Endometrium (tissue), 2 donors: Measurements from ENCODE around the gene CAB39.
A peak's percentile ranks its signal among the peaks of the same experiment; 100 is the strongest.

Experiments
- FAIRE-seq: peaks from 2 replicates; lab custom pipeline; 2012; peaks lifted over from hg19 to GRCh38; lab: Jason Lieb, UNC
- donor health status: control.
- donor health status: control.

Gene CAB39

DNA sequence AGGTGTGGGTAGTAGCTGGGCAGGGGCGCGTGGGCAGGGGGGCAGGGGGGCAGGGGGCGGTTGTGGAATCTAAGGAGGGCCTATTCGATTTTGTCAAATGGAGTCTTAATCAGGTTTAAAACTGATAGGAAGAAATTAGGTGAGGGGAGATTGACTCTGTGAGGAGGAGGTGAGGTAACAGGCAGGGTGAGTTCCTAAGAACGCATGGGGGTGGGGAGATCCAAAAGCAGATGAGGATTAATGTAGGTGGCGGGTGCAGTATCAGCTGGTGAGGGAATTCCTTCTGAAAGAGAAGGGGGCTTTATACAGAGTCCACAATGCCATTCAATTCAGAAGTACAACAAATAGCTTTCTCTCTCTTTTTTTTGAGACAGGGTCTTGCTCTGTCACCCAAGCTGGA, 72.7 kb downstream of the CAB39 start:
- FAIRE-seq: no peak

DNA sequence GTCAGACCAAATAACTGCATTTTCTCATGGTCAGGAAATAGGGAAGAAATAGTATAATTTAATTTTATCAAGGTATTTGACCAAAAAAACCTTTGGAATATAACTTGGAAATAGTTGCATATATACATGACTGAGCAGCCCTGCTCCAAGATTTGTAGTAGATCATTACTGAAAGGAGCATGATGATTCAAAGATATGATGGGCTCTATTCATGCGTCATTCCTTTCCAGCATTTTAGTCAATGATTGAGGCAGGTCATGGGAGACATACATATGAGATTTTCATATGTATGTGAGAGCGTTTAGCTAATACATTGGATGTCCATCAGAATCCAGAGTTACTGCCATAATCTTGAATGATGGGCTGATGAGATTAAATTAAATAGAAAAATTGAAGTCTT, 74.5 kb downstream of the CAB39 start:
- FAIRE-seq: no peak

DNA sequence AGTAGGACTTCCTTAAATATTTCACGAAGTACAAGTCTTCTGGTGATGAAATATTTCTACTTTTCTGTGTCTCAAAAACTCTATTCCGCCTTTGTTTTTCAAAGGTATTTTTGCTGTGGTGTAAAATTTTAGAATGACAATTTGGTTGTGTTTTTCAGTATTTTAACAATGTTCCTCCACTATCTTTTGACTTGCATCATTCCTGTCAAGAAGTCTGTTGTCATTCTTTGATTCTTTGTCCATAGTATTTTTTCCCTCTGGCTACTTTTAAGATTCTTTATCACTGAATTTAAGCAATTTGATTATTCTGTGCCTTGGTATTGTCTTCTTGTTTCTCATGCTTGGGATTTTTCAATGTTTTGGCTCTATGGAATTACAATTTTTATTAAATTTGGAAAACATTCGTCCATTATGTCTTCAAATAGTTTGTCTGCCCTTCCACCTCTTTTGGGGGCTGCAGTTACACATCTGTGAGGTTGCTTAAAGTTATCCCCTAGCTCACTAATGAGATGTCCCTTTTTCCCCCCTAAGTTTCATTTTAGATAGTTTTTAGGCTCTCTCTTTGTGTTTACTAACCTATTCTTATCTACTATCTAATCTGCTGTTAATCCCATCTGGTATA, 76.0 kb downstream of the CAB39 start:
- no peak for FAIRE-seq

DNA sequence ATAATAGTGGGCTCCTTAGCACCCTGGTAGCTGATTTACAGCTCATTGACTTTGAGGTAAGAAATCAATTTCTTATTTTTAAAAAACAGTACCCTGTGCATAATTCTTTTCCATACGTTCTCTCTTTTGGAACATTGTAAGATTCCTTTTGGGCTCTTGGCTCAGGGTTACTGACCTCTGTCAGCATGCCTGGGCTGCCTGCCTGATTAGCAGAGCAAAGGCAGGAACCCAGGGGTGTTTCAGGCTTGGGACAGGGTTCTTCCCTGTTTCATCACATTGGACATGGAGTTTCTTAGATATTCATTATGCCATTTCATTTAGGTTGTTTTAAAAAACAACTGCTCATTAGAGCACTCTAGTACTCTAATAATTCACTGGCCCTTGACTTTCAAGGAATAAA, 78.3 kb downstream of the CAB39 start:
- no peak for FAIRE-seq

DNA sequence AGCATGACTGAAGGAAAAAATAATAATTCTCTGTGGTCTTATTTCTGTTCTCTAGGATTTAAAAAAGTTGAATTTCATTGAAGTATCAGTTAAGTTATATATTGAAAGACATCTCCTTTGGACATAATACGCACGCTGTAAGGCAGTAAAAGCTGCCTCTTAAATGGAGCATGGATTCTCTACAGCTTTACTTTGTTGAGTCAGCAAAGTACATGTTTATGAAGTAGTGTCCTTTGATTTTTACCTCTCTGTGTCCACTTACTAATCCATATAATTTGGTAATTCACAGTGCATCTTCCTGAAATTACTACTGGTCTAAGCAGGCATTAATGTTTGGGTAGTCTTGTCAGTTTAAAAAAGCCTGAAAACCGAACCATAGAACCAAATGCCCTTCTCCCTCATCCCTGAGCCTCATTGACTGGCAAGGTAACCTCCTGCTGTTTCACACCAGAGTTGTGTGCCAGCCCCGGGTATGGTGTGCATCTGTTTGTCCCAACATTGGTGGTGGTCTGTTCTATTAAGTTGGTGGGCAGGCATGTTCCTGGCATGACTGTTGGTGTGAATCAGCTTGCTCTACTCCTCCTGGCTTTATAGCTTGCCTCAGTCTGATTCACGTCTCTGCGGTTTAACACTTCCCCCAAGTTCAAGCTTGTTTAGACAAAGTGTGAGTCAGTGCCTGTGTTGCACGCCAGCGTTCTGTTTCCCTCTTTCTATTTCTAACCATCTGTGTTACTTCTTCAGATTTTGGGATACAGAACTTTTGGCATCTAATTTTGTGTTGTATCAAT, 81.1 kb downstream of the CAB39 start:
- FAIRE-seq: no peak

DNA sequence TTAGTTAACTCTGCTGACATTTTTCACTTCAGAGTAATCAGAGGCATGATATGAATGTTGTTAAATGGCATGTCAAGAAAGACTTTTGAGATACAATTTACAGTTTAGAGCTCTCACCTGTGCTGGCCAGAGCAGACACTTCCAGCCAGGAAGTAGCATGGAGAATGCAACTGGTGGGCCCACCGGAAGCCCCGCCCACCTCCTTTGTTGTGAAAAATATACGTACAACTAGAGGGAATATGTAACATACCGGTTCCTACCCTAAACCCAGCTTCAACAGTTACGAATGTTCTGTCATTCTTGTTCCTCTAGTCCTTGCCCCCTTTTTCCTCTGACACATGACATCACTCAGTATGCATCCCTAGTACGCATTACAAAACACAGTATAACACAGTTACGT, 81.9 kb downstream of the CAB39 start:
- no peak for FAIRE-seq

DNA sequence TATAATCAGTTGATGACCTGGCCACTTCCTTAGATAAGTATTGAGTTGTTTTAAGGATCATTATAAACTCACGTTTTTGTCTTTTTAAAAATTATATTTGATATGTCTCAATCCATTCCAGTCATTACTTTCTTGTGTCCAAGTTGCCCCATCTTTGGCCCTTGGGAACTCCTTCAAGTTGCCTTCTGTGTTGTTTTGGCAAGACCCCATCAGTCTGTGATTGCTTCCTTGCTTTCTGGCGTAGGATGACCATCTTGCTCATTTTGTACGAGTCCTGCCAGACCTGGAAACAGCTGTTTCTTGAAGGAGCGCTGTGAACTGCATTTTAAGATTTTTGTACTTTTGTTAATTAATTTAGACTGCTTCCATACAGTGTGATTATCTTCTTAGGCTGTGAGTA, 83.2 kb downstream of the CAB39 start:
- FAIRE-seq: no peak

DNA sequence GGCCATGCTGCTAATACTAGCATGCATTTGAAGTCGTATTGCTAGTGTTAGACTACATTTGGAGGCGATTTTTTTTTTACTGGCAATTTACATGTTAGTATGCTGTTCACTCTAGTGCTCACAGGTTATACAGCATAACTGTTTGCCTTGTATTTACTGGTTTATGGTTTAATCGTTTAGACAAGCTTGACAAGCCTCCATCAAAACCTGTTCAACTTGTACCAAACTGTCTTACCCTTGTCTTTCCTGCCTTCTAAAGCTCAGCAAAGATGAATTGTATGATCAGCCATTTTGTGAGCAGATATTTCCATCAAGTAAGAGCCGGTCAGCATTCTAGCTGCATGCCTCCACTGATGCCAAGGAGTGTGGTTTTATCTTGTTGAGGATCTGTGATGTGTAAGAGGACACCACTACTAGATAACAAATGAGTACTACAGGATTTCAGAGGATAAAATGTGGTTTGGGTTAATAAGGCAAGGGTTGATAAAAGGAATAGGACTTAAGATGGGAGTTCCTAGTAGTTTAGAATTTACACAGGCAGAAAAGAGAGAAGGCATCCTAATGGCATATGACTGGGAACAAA, 83.7 kb downstream of the CAB39 start:
- no peak for FAIRE-seq

DNA sequence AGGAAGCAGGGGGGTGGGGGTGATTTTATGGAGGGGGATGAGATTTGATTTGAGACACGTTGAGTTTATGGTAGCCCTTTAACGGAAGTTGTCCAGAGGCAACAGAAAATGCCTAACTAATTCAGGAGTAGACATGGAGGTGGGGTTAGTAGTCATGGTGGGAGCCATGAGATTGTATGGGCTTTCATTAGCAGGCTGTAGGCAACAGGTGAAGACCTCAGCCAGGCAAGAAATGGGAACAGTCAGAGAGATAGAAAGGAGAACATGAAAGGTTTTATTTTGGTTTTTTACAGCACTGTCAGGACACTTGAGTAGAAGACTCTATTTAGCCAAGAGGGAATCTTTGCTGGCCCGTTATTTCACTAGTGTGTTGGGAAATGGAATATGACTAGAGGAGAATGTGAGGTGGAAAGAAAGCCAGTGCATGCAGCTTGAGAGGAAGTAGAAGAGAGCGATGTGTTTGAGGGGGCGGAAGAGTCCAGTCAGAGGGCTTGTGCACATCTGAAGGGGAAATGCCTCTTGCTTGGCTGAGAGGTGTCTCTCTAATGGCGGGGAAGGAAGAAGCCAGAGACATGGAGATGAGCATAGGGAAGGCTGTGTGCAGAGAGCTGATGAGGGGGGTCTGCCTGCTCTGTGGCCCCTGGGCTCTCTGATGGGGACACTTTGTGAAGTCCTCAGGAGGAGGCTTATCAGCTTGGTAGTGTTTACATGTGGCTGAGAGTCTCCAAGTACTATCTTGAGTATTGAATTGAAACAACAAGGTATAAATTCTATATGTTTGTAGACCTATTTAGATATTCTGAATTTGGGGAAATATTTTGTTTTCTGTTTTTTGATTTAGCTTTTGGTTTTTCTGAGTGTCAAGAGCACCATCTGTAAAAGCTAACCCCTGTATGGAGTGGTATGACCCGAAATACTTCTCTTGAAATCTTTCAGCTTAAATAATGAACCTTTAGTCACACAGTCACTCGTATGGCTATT, 85.2 kb downstream of the CAB39 start:
- no peak for FAIRE-seq

DNA sequence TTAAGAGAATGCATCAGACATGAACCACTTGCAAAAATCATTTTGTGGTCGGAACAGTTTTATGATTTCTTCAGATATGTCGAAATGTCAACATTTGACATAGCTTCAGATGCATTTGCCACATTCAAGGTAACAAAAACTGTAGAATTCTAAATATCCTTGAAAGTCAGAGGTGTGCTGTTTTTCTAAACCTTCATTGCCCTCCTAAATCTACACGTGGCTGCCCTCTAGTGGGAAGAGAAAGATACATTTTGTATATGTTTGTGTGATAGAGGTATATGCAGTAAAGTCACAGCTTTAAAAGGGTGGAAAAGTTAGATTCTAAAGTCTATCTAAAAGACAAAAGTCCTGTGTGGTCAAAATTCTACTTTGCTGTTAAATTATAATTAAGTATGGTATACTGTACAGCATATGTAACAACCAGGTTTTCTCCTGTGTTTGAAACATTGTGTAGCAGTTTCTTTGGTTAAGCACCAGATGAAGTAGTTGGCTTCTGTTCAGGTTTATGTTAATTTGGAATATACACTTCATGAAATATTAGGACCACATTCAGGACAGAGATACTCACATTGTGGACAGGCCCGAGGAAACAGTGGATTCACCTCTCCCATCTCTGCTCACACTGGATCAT, 86.2 kb downstream of the CAB39 start:
- FAIRE-seq: no peak

DNA sequence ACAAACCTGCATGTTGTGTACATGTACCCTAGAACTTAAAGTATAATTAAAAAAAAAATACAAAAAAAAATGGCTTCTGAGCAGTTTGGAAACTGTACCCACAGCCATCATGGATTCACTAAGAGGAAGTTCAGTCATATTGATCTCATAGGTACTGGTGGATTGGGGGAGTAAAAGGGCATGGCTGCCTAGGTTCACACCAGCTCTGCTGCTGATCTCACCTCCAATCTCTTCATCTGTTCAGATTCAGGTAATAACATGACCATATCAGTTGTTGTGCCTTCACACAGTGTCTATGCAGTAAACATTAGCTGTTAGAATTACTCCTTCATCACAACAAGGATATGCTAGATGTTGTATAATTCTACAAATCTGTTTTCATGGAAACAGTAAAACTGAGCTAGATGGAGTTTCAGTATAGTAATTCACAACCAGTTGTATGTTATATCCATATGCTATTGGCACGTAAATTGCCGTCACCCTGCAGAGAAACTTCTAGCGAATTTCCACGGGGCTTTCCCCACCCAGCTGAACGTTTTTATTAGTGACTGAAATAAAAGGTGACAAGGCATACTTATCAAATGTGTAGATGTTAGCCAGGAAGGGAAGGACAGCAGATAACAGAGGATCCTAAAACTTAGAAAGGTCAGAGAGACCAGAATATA, 92.8 kb downstream of the CAB39 start:
- FAIRE-seq: no peak

DNA sequence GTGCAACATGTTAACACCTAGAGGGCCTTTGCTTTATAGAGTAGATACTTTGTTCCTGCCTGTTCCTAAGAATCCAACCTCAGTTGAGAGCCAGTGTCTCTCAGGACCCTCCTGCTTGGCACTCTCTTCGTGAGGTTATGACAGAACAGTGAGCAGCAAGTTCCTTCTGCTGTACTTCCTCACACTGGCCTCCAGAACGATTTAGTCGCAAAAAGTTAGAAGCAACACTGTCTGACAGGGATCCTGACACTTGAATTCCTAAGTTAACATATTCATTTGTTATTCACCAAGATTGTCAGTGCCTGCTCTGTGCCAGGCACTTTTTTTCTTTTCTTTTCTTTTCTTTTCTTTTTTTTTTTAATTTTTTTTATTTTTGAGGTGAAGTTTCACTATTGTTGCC, 95.1 kb downstream of the CAB39 start:
- no peak for FAIRE-seq

DNA sequence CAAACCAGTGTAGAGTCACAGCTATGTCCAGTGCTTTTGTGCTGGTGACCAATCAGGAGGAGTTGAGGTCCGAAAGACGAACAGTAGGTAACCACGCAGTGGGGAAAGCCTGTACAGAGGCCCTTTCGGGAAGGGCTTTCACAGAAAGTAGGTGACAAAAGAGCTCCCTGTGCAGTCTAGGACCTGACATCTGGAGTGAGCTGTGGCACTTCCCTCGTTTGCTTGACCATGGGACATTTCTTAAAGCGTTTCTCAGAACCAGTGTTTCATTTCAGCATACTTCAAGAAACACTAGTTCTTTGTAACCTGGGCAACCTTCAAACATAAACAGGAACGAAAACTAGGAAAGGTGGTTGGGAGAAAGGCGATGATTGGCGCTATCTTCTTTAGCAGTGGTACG, 96.4 kb downstream of the CAB39 start:
- FAIRE-seq: no peak

DNA sequence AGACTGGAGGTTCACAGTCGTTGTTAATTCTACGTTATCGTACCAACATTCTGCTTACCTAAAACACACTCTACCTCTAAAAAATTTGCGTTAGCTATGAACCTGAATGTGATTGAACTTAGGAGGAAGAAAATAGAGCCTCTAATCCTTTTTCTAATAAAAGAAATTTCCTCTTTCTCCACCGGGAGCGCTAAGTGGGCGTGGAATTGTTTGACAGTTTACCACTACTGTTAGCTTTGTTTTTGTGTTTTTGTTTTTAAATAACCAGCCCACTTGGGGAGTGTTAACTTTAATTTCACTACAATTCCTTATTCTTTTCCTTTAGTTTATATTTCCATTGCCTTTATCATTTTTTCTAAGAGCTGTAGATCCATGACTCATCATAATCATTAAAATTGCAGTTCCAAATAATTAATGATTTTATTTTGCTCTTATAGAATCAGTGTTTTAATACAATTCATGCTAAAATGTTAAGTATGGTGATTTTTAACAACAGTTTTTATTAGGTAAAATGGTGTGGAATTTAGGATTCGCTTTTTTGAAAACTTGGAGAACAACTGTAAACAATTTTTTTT, 97.1 kb downstream of the CAB39 start:
- FAIRE-seq: peak; percentile 81

DNA sequence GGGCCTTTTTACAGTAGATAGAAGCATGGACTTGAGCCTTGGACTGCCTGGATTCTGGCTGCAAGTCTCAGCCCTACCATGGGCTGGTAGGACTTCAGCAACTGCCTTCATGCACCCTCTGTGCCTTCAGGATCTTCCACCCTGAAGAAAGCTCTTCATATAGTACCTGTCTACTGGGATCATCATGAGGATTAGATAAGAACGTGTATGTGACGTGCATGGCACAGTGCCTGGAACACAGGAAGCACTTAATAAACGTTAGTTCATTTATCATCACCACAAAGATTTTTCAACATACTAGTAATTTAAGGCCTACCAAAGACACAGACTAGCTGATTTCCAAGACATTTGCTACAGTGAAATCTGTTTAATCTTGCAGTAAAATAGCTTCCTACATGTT, 98.9 kb downstream of the CAB39 start:
- FAIRE-seq: no peak

DNA sequence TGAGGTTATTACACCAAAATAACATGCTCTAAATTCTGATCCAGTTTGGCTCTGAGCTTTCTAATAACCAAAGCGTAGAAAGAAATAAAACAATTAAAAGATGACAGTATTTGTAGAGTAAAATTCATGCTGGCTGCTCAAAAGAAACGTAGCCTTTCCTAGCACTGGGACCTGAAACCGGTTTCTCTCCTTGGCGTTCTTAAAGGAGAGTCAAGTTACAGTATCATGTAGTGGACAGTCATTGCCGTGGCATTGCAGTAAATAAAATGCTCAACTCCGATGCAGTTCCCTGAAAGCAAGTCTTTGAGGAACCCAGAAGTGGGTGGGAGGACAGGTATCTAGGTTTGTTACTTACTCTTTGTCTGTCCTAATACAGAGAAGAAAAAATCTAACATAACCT, 99.4 kb downstream of the CAB39 start:
- FAIRE-seq: no peak

DNA sequence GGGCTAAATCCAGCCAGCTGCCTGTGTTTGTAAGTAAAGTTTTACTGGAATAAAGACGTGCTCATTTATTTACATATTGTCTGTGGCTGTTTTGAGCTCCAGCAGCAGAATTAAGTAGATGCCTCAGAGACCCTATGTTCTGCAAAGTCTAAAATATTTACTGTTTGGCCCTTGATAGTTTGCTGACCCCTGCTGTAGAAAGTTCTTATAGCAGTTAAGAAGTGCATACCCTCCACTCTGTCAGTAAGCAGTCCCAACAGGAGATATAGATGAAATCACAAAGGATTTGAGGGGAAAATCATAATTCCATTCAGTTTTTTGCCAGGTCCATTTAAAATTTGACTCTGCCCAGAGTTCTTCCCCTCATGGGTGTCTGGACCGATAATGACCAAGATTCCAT, 102.0 kb downstream of the CAB39 start:
- FAIRE-seq: no peak

DNA sequence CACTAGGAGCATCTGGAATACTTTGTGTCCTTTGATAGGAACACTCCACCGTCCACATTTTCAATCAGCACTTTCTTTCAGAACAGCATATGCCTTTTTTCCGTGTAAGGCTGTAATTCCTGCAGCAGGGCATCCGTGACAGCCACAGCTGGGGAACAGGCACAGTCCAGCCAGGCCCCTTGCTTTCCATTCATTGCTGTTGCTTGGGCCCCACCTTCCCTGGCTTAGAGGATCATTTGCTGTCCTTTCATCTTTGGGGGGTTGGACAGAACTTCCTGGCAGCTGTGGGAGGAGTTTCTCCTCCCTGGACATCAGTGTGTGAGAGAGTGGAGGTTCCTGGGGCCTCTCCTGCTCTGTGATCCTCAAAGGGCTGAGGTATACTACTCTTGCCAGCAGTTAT, 102.4 kb downstream of the CAB39 start:
- no peak for FAIRE-seq

DNA sequence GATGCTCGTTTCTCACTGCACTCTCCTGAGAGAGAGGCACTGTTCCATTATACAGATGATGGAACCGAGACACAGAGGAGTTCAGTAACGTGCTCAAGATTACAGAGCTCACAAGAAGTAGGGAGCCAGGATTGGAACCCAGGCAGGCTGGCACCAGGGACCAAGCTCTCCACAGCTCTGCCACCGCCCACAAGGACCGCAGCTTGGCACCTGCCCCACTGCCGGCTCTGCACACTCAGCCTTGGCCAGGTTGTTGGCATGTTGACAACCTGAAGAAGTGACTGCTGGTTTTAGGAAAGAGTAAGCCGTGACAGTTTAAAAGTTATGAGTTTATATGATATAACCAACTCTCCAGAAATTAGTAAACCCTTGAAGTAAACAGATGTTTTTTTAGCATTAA, 104.1 kb downstream of the CAB39 start:
- no peak for FAIRE-seq

DNA sequence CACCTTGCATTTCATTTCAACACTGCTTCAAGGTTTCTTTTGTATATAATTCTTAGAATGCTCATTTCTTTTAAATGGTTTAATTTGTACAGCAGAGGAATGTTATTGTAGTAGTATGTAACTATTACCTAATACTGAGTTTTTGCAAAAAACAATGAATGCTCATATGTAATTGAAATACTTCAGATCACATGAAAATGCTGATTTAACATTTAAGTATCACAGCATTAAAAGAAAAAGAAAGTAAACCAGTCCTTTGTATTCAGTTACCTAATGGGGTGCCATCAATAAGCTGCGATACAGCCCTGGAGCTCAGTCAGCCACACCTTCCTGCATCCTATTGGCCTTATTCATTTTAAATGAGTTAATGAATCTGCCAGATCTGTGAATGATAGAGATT, 106.8 kb downstream of the CAB39 start:
- FAIRE-seq: no peak
